Measurements from ENCODE around the gene CACNG8. TPM values are rescaled to one million over a fixed set of nuclear protein-coding genes. Genes with fewer than 3 reads are reported as not detected.

CACNG8 gene
- total and polyA plus RNA-seq, 4 donors = 0.01 to 0.15 (median 0.06) TPM; not detected in 1

GRCh38 chr19:53965091-53965490 is 2.4 kb downstream of the CACNG8 start:
- Histone ChIP-seq H3K27me3 (ENCODE audit: control insufficient read depth in 3 of 3, insufficient read depth in 3 of 3, low read length in 2 of 3) (peaks cover 8 to 44% (median 33%) of the 10 kb centered on the region in 3 donors), H3K9ac (ENCODE audit: insufficient read depth in 1 of 2, low read length in 2 of 2) (no peak overlapping the region), H3K27ac (ENCODE audit: low read depth in 1 of 2, low read length in 1 of 2) (no peak overlapping the region), H3K4me3 (no peak overlapping the region), H3K4me1 (ENCODE audit: control insufficient read depth in 5 of 5, insufficient read depth in 5 of 5, low read length in 5 of 5) (peaks cover 0 to 4% (median 0%) of the 10 kb centered on the region in 5 donors), H3K9me3 (ENCODE audit: control insufficient read depth in 4 of 4, insufficient read depth in 3 of 4, low read length in 3 of 4) (peaks cover 0 to 7% (median 0%) of the 10 kb centered on the region in 4 donors), H3K36me3 (ENCODE audit: control insufficient read depth in 4 of 4, insufficient read depth in 4 of 4, low read length in 4 of 4) (no peaks in the 10 kb centered on the region)
- ATAC-seq (ENCODE audit: insufficient read depth, low FRiP score) = no peak
- DNase-seq = no peak
- TF ChIP-seq CTCF (IDR thresholded peaks at IDR 0.05; ENCODE audit: control extremely low read depth, extremely low read depth) = no peak
- 56 to 72% methylated on average over 11 of the region's 11 CpGs for WGBS, 2 donors

- Histone ChIP-seq H3K36me3 (ENCODE audit: control insufficient read depth in 4 of 4, insufficient read depth in 4 of 4, low read length in 4 of 4) (no peaks in the 10 kb centered on the region), H3K4me1 (ENCODE audit: control insufficient read depth in 5 of 5, insufficient read depth in 5 of 5, low read length in 5 of 5) (peaks cover 0 to 2% (median 0%) of the 10 kb centered on the region in 5 donors), H3K9me3 (ENCODE audit: control insufficient read depth in 4 of 4, insufficient read depth in 3 of 4, low read length in 3 of 4) (peaks cover 0 to 2% (median 0%) of the 10 kb centered on the region in 4 donors), H3K4me3 (no peak overlapping the region), H3K27ac (ENCODE audit: low read depth in 1 of 2, low read length in 1 of 2) (no peak overlapping the region), H3K27me3 (ENCODE audit: control insufficient read depth in 3 of 3, insufficient read depth in 3 of 3, low read length in 2 of 3) (peaks cover 4 to 28% (median 17%) of the 10 kb centered on the region in 3 donors), H3K9ac (ENCODE audit: insufficient read depth in 1 of 2, low read length in 2 of 2) (no peak overlapping the region)
- WGBS, 2 donors = 76 to 78% methylated on average over 7 of the region's 7 CpGs
- TF ChIP-seq CTCF (IDR thresholded peaks at IDR 0.05; ENCODE audit: control extremely low read depth, extremely low read depth) = no peak
- ATAC-seq (ENCODE audit: insufficient read depth, low FRiP score) (no peak), DNase-seq (no peak)
Observed at GRCh38 chr19:53966931-53967330, 4.2 kb downstream of the CACNG8 start.

- Histone ChIP-seq H3K36me3 (ENCODE audit: control insufficient read depth in 4 of 4, insufficient read depth in 4 of 4, low read length in 4 of 4) (no peaks in the 10 kb centered on the region), H3K27ac (ENCODE audit: low read depth in 1 of 2, low read length in 1 of 2) (no peak overlapping the region), H3K9ac (ENCODE audit: insufficient read depth in 1 of 2, low read length in 2 of 2) (no peak overlapping the region), H3K4me3 (no peak overlapping the region), H3K4me1 (ENCODE audit: control insufficient read depth in 5 of 5, insufficient read depth in 5 of 5, low read length in 5 of 5) (peaks cover 0 to 2% (median 0%) of the 10 kb centered on the region in 5 donors), H3K9me3 (ENCODE audit: control insufficient read depth in 4 of 4, insufficient read depth in 3 of 4, low read length in 3 of 4) (peaks cover 0 to 4% (median 0%) of the 10 kb centered on the region in 4 donors), H3K27me3 (ENCODE audit: control insufficient read depth in 3 of 3, insufficient read depth in 3 of 3, low read length in 2 of 3) (peaks cover 0 to 21% (median 6%) of the 10 kb centered on the region in 3 donors)
- no peak for TF ChIP-seq CTCF (IDR thresholded peaks at IDR 0.05; ENCODE audit: control extremely low read depth, extremely low read depth)
- DNase-seq (no peak), ATAC-seq (ENCODE audit: insufficient read depth, low FRiP score) (no peak)
- 87 to 89% methylated on average over 6 of the region's 6 CpGs for WGBS, 2 donors
Observed at GRCh38 chr19:53969366-53969765, 6.6 kb downstream of the CACNG8 start.

- no peak for DNase-seq
- peaks cover 0 to 3% (median 0%) of the 10 kb centered on the region in 4 donors for H3K9me3 ChIP-seq (ENCODE audit: control insufficient read depth in 4 of 4, insufficient read depth in 3 of 4, low read length in 3 of 4)
- ATAC-seq (ENCODE audit: insufficient read depth, low FRiP score) = no peak
- no peaks in the 10 kb centered on the region for H3K36me3 ChIP-seq (ENCODE audit: control insufficient read depth in 4 of 4, insufficient read depth in 4 of 4, low read length in 4 of 4)
- no peak overlapping the region for H3K4me3 ChIP-seq
- no peak for TF ChIP-seq CTCF (IDR thresholded peaks at IDR 0.05; ENCODE audit: control extremely low read depth, extremely low read depth)
- 25 to 48% methylated on average over 10 of the region's 10 CpGs for WGBS, 2 donors
- H3K27ac ChIP-seq (ENCODE audit: low read depth in 1 of 2, low read length in 1 of 2) = no peak overlapping the region
- H3K27me3 ChIP-seq (ENCODE audit: control insufficient read depth in 3 of 3, insufficient read depth in 3 of 3, low read length in 2 of 3) = peaks cover 0 to 4% (median 0%) of the 10 kb centered on the region in 3 donors
- no peaks in the 10 kb centered on the region for H3K4me1 ChIP-seq (ENCODE audit: control insufficient read depth in 5 of 5, insufficient read depth in 5 of 5, low read length in 5 of 5)
- no peak overlapping the region for H3K9ac ChIP-seq (ENCODE audit: insufficient read depth in 1 of 2, low read length in 2 of 2)
Observed at GRCh38 chr19:53971673-53972072, 8.9 kb downstream of the CACNG8 start.

Measured in lung (tissue), 12 donors.